CD4-positive, alpha-beta T cell treated with Interleukin-12 subunit alpha and Interleukin-12 subunit beta, for 1 hour (primary cell): ENCODE data around the gene PAFAH1B2.

Experiments
- DNase-seq: peaks from one replicate; pipeline ENCODE4 v3.0.0-alpha.2; 2020

PAFAH1B2 gene

GRCh38 chr11:117191680-117192400 is 47.8 kb downstream of the PAFAH1B2 start:
- no peak for DNase-seq

GRCh38 chr11:117192401-117192875 is 48.4 kb downstream of the PAFAH1B2 start:
- no peak for DNase-seq

GRCh38 chr11:117193130-117194020 is 49.3 kb downstream of the PAFAH1B2 start:
- DNase-seq, result no peak

GRCh38 chr11:117194267-117194666 is 50.2 kb downstream of the PAFAH1B2 start:
- no peak for DNase-seq

GRCh38 chr11:117195258-117195657 is 51.2 kb downstream of the PAFAH1B2 start:
- DNase-seq, result no peak

GRCh38 chr11:117195761-117196160 is 51.7 kb downstream of the PAFAH1B2 start:
- no peak for DNase-seq

- DNase-seq, result no peak
These were observed 52.9 kb downstream of the PAFAH1B2 start for GRCh38 chr11:117197006-117197405.

- no peak for DNase-seq
These were observed 53.7 kb downstream of the PAFAH1B2 start for GRCh38 chr11:117197516-117198456.

- no peak for DNase-seq
These were observed 54.5 kb downstream of the PAFAH1B2 start for GRCh38 chr11:117198613-117199012.

GRCh38 chr11:117199053-117199915 is 55.2 kb downstream of the PAFAH1B2 start, which contains the start of gene TAGLN:
TSS of gene TAGLN (plus strand) at chr11:117199370. CDS start at chr11:117203014, 3,644 bp downstream.
- DNase-seq, result no peak

GRCh38 chr11:117199916-117200812 is 56.1 kb downstream of the PAFAH1B2 start:
- no peak for DNase-seq

- no peak for DNase-seq
These were observed 56.9 kb downstream of the PAFAH1B2 start for GRCh38 chr11:117200813-117201657.

- no peak for DNase-seq
These were observed 57.7 kb downstream of the PAFAH1B2 start for GRCh38 chr11:117201658-117202305.

GRCh38 chr11:117202386-117203068 is 58.4 kb downstream of the PAFAH1B2 start:
- DNase-seq, result no peak

- DNase-seq, result no peak
These were observed 59.0 kb downstream of the PAFAH1B2 start for GRCh38 chr11:117203069-117203407.

GRCh38 chr11:117204283-117205080 is 60.4 kb downstream of the PAFAH1B2 start:
- DNase-seq, result no peak

GRCh38 chr11:117205211-117205818 is 61.2 kb downstream of the PAFAH1B2 start:
- no peak for DNase-seq
